ENCODE results near the gene KRT75. TPM values are rescaled to one million over a fixed set of nuclear protein-coding genes. Genes with fewer than 3 reads are reported as not detected.

KRT75 gene
- total and polyA plus RNA-seq, 2 of the 13 experiments (the other 11 are each of a cell fraction or from before 2014, with no cell fraction given) = not detected

DNA sequence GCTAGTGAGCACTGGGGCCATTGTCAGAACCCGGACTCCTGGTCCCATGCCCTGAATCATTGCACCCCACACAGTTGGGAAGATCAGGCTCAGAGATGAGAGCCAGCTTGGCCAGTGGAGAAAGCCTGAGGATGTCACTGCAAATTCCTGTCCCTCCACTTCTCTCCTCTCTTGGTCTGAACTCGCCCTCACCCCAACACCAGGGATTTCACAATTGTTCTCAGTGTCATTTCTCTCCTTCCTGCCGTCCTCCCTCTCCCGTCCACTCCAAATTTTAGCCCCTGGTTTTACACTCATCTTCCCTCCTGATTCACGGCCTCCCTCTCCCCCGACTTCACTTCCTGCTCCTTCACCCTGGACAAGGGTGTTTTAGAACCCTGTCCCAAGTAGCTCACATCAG is 11.1 kb downstream of the KRT75 start:
- ChIA-PET CTCF (ENCODE audit: low intra/inter-chr PET ratio, low total read pairs) (no interaction called here), POLR2A (no interaction called here)
- Histone ChIP-seq H3K4me3 (replicated peaks in 1 of 3; ENCODE audit: insufficient read depth in 1 of 3, low read depth in 2 of 3, low read length in 3 of 3) (no peak overlapping the region), H3K27me3 (ENCODE audit: control insufficient read depth in 1 of 2, insufficient read depth in 2 of 2, low read length in 2 of 2) (peaks cover 1 to 26% of the 10 kb centered on the region in 2 experiments; a peak in 2 of 5 replicates), H3K36me3 (replicated peaks in 1 of 2; ENCODE audit: control insufficient read depth in 1 of 2, insufficient read depth in 2 of 2, low read length in 2 of 2) (no peaks in the 10 kb centered on the region), H3K9me3 (ENCODE audit: low read length) (no peaks in the 10 kb centered on the region), H2AFZ (ENCODE audit: low read length) (no peak overlapping the region), H3K27ac (ENCODE audit: extremely low read length, insufficient read depth, low read length) (no peak overlapping the region), H3K79me2 (ENCODE audit: insufficient read depth, low read length) (no peaks in the 10 kb centered on the region), H3K4me2 (ENCODE audit: low read depth, low read length) (no peak overlapping the region), H4K20me1 (ENCODE audit: insufficient read depth, low read length) (no peaks in the 10 kb centered on the region), H3K9ac (ENCODE audit: insufficient read depth, low read depth, low read length) (no peak overlapping the region), H3K4me1 (ENCODE audit: insufficient read depth, low read length) (no peaks in the 10 kb centered on the region)
- in situ Hi-C loops (cut with HindIII; ENCODE audit: extremely low pct_ligation_motif_present, low pct_unique_long_range_greater_than_20kb) (no loop called here), intact Hi-C loops (cut with micrococcal nuclease; ENCODE audit: unreplicated experiment) (no loop called here)
- BruUV-seq (replicated peaks) = no TSS peak
- DNase-seq (ENCODE audit: low spot score) = no peak
- no peak for ATAC-seq
- no peak for FAIRE-seq
- 19% methylated on average over 5 of the region's 6 CpGs for WGBS (ENCODE audit: low lambda C conversion rate)
- TF ChIP-seq PTBP1 (IDR thresholded peaks at IDR 0.05; ENCODE audit: low read depth, low read length, poor library complexity, severe bottlenecking) (no peak), NR2F6 (IDR thresholded peaks at IDR 0.05) (no peak), NR2F6 (CRISPR knock-in tag; IDR thresholded peaks at IDR 0.05) (no peak), SRSF9 (IDR thresholded peaks at IDR 0.05; ENCODE audit: borderline replicate concordance, insufficient read depth, low read depth, low read length, poor library complexity, severe bottlenecking) (no peak), ZBTB7A (CRISPR knock-in tag; IDR thresholded peaks at IDR 0.05) (no peak), KLF15 (CRISPR knock-in tag; IDR thresholded peaks at IDR 0.05; ENCODE audit: borderline replicate concordance) (no peak), NR3C1 (CRISPR knock-in tag; IDR thresholded peaks at IDR 0.05) (no peak), CAMTA2 (CRISPR knock-in tag; IDR thresholded peaks at IDR 0.05; ENCODE audit: borderline replicate concordance) (no peak), DR1 (CRISPR knock-in tag; IDR thresholded peaks at IDR 0.05) (no peak)
- TF ChIP-seq, protein P1, sequence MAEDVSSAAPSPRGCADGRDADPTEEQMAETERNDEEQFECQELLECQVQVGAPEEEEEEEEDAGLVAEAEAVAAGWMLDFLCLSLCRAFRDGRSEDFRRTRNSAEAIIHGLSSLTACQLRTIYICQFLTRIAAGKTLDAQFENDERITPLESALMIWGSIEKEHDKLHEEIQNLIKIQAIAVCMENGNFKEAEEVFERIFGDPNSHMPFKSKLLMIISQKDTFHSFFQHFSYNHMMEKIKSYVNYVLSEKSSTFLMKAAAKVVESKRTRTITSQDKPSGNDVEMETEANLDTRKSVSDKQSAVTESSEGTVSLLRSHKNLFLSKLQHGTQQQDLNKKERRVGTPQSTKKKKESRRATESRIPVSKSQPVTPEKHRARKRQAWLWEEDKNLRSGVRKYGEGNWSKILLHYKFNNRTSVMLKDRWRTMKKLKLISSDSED (CRISPR knock-in tag; IDR thresholded peaks at IDR 0.05) = no peak
- TF ChIP-seq, protein P2, sequence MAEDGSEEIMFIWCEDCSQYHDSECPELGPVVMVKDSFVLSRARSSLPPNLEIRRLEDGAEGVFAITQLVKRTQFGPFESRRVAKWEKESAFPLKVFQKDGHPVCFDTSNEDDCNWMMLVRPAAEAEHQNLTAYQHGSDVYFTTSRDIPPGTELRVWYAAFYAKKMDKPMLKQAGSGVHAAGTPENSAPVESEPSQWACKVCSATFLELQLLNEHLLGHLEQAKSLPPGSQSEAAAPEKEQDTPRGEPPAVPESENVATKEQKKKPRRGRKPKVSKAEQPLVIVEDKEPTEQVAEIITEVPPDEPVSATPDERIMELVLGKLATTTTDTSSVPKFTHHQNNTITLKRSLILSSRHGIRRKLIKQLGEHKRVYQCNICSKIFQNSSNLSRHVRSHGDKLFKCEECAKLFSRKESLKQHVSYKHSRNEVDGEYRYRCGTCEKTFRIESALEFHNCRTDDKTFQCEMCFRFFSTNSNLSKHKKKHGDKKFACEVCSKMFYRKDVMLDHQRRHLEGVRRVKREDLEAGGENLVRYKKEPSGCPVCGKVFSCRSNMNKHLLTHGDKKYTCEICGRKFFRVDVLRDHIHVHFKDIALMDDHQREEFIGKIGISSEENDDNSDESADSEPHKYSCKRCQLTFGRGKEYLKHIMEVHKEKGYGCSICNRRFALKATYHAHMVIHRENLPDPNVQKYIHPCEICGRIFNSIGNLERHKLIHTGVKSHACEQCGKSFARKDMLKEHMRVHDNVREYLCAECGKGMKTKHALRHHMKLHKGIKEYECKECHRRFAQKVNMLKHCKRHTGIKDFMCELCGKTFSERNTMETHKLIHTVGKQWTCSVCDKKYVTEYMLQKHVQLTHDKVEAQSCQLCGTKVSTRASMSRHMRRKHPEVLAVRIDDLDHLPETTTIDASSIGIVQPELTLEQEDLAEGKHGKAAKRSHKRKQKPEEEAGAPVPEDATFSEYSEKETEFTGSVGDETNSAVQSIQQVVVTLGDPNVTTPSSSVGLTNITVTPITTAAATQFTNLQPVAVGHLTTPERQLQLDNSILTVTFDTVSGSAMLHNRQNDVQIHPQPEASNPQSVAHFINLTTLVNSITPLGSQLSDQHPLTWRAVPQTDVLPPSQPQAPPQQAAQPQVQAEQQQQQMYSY (CRISPR knock-in tag; IDR thresholded peaks at IDR 0.05) = no peak
- TF ChIP-seq, protein P3, sequence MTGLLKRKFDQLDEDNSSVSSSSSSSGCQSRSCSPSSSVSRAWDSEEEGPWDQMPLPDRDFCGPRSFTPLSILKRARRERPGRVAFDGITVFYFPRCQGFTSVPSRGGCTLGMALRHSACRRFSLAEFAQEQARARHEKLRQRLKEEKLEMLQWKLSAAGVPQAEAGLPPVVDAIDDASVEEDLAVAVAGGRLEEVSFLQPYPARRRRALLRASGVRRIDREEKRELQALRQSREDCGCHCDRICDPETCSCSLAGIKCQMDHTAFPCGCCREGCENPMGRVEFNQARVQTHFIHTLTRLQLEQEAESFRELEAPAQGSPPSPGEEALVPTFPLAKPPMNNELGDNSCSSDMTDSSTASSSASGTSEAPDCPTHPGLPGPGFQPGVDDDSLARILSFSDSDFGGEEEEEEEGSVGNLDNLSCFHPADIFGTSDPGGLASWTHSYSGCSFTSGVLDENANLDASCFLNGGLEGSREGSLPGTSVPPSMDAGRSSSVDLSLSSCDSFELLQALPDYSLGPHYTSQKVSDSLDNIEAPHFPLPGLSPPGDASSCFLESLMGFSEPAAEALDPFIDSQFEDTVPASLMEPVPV (CRISPR knock-in tag; IDR thresholded peaks at IDR 0.05) = no peak
- TF ChIP-seq, protein P4, sequence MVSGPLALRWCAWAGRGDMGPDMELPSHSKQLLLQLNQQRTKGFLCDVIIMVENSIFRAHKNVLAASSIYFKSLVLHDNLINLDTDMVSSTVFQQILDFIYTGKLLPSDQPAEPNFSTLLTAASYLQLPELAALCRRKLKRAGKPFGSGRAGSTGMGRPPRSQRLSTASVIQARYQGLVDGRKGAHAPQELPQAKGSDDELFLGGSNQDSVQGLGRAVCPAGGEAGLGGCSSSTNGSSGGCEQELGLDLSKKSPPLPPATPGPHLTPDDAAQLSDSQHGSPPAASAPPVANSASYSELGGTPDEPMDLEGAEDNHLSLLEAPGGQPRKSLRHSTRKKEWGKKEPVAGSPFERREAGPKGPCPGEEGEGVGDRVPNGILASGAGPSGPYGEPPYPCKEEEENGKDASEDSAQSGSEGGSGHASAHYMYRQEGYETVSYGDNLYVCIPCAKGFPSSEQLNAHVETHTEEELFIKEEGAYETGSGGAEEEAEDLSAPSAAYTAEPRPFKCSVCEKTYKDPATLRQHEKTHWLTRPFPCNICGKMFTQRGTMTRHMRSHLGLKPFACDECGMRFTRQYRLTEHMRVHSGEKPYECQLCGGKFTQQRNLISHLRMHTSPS (CRISPR knock-in tag; IDR thresholded peaks at IDR 0.05; ENCODE audit: low read depth) = no peak
- TF ChIP-seq, protein P5, sequence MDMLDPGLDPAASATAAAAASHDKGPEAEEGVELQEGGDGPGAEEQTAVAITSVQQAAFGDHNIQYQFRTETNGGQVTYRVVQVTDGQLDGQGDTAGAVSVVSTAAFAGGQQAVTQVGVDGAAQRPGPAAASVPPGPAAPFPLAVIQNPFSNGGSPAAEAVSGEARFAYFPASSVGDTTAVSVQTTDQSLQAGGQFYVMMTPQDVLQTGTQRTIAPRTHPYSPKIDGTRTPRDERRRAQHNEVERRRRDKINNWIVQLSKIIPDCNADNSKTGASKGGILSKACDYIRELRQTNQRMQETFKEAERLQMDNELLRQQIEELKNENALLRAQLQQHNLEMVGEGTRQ (IDR thresholded peaks at IDR 0.05; ENCODE audit: low read depth, low read length) = no peak
- TF ChIP-seq, protein P5 (CRISPR knock-in tag; IDR thresholded peaks at IDR 0.05; ENCODE audit: borderline replicate concordance) = no peak
